ENCODE results near the gene NMU.

DNA sequence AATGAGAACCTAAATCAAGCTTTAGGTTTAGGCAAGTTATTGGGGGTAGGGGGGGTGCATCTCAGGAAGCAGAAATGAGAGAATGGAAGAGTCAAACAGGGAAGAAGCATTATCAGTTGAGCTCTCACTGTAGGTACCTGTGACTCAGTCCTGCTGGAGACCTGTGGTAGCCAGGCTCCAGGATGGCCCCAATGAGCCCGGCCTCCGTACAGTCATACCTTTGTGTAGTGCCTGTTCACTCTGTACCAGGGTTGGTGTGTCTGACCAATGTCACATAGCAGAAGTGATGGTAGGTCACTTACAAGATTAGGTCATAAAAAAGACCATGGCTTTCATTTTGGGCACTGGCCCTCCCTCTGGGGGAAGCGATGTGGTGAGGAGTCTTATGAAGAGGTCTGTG, 45.3 kb upstream of the NMU start:
- TF ChIP-seq, protein P1, sequence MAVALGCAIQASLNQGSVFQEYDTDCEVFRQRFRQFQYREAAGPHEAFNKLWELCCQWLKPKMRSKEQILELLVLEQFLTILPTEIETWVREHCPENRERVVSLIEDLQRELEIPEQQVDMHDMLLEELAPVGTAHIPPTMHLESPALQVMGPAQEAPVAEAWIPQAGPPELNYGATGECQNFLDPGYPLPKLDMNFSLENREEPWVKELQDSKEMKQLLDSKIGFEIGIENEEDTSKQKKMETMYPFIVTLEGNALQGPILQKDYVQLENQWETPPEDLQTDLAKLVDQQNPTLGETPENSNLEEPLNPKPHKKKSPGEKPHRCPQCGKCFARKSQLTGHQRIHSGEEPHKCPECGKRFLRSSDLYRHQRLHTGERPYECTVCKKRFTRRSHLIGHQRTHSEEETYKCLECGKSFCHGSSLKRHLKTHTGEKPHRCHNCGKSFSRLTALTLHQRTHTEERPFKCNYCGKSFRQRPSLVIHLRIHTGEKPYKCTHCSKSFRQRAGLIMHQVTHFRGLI (tag by site-specific recombination; IDR thresholded peaks at IDR 0.05), result no peak
- TF ChIP-seq HOXA7 (CRISPR knock-in tag; IDR thresholded peaks at IDR 0.05; ENCODE audit: borderline replicate concordance) (no peak), CTCF (tag by site-specific recombination; IDR thresholded peaks at IDR 0.05) (no peak), ZBTB7A (tag by site-specific recombination; IDR thresholded peaks at IDR 0.05; ENCODE audit: low read depth) (no peak), ZNF830 (tag by site-specific recombination; IDR thresholded peaks at IDR 0.05; ENCODE audit: low read depth) (no peak), BCL11B (tag by site-specific recombination; IDR thresholded peaks at IDR 0.05; ENCODE audit: low read depth) (no peak), TCF7L2 (IDR thresholded peaks at IDR 0.05; ENCODE audit: borderline replicate concordance, low read depth, low read length) (no peak), ZNF555 (tag by site-specific recombination; conservative IDR thresholded peaks at IDR 0.05) (no peak), ZNF585B (tag by site-specific recombination; IDR thresholded peaks at IDR 0.05) (no peak), GLIS1 (tag by site-specific recombination; IDR thresholded peaks at IDR 0.05) (no peak), ZNF133 (tag by site-specific recombination; IDR thresholded peaks at IDR 0.05) (no peak), SETDB1 (IDR thresholded peaks at IDR 0.05; ENCODE audit: insufficient read length, low read length) (no peak)
